ENCODE measurements around the gene FAM50A.

FAM50A gene

DNA sequence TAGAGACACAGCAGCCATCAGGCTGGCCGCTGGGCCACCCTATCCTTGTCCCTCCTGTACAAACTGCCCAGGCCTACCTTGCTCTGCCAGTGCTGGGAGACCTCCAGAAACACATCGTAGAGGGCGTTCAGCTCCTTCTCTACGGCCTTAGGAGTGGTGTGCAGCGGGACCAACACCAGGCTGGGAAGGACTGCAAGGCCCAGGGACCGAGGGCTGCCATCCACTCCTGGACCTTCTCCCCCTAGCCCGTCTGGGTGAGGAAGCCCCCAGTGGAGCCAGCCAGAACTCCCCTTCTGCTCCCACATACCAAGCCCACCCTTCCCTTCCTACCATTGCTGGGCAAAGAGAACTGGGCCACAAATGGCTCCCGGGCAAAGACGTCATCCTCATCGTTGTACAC lies 40.7 kb upstream of the FAM50A start:
- TF ChIP-seq, protein P1, sequence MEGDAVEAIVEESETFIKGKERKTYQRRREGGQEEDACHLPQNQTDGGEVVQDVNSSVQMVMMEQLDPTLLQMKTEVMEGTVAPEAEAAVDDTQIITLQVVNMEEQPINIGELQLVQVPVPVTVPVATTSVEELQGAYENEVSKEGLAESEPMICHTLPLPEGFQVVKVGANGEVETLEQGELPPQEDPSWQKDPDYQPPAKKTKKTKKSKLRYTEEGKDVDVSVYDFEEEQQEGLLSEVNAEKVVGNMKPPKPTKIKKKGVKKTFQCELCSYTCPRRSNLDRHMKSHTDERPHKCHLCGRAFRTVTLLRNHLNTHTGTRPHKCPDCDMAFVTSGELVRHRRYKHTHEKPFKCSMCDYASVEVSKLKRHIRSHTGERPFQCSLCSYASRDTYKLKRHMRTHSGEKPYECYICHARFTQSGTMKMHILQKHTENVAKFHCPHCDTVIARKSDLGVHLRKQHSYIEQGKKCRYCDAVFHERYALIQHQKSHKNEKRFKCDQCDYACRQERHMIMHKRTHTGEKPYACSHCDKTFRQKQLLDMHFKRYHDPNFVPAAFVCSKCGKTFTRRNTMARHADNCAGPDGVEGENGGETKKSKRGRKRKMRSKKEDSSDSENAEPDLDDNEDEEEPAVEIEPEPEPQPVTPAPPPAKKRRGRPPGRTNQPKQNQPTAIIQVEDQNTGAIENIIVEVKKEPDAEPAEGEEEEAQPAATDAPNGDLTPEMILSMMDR (IDR thresholded peaks at IDR 0.05): no peak

DNA sequence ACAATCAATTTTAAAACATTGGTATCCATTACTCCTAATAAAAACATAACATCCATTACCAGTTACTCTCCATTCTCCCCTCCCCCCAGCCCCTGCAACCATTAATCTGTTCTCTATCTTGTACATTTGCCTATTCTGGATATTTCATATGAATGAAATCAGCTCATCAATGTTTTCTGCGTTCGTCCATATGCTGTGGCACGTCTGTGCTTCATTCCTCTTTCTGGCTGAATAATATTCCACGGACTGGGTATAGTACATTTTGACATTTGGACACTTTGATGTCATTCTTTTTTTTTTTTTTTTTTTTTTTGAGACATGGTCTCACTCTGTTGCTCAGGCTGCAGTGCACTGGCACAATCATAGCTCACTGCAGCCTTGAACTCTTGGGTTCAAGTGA lies 40.1 kb upstream of the FAM50A start:
- TF ChIP-seq, protein P1 (IDR thresholded peaks at IDR 0.05): no peak
- Histone ChIP-seq H3K4me1 (peaks cover 0 to 22% (median 14%) of the 10 kb centered on the region in 4 donors), H3K36me3 (peaks cover 15 to 24% (median 23%) of the 10 kb centered on the region in 3 donors), H3K27ac (no peak overlapping the region), H3K9me3 (no peaks in the 10 kb centered on the region), H3K27me3 (no peaks in the 10 kb centered on the region), H3K4me3 (no peak overlapping the region)
- DNase-seq: no peak
- intact Hi-C loops (cut with DNase I; ENCODE audit: low total_unique reads): loop anchor here (5.0 kb wide), 1 partner anchor 128 kb away; no protein-coding TSS in a partner anchor

More for the DNA sequence above, 40.7 kb upstream of the FAM50A start:
- intact Hi-C loops (cut with DNase I; ENCODE audit: low total_unique reads): loop anchor here (5.0 kb wide), 1 partner anchor 129 kb away; no protein-coding TSS in a partner anchor
- Histone ChIP-seq H3K27ac (no peak overlapping the region), H3K4me3 (no peak overlapping the region), H3K9me3 (no peaks in the 10 kb centered on the region), H3K4me1 (peaks cover 0 to 19% (median 14%) of the 10 kb centered on the region in 4 donors), H3K36me3 (peaks cover 15 to 24% (median 23%) of the 10 kb centered on the region in 3 donors), H3K27me3 (no peaks in the 10 kb centered on the region)
- DNase-seq: peak in 1 of 2 donors; percentile 45

DNA sequence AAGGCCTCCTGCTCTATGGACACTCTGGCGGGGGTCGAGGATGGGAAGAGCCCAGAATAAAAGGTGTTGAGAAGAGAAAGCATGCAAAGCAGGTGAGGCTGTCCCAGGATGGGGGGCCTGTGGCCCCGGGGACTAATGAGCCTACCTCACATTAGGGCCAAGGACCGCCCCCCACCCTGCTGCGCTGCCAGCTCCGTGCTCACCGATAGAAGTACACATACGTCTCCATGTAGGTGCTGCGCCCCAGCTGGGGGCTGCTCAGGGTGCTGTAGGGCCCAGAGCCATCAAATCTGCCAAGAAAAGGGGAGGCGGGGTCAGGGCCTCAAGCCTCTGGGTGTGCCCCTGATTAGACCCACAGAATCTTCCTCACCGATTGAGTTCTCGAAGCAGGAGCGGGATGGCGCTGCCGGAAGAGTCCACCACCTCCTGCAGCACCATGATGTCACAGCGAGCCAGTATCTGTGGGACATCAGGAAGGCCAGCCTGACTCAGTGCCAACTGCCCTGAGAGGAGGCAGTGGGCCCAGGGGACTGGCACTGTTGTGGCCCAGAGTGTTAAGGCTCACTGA lies 39.2 kb upstream of the FAM50A start:
- Histone ChIP-seq H3K4me3 (no peak overlapping the region), H3K27me3 (no peaks in the 10 kb centered on the region), H3K4me1 (peaks cover 0 to 18% (median 10%) of the 10 kb centered on the region in 4 donors), H3K9me3 (no peaks in the 10 kb centered on the region), H3K27ac (no peak overlapping the region), H3K36me3 (peaks cover 7 to 17% (median 16%) of the 10 kb centered on the region in 3 donors)
- intact Hi-C loops (cut with DNase I; ENCODE audit: low total_unique reads): loop anchor here (5.0 kb wide), 1 partner anchor 128 kb away; no protein-coding TSS in a partner anchor
- peak in 1 of 2 donors; percentile 33 for DNase-seq
- TF ChIP-seq, protein P1 (IDR thresholded peaks at IDR 0.05): no peak

DNA sequence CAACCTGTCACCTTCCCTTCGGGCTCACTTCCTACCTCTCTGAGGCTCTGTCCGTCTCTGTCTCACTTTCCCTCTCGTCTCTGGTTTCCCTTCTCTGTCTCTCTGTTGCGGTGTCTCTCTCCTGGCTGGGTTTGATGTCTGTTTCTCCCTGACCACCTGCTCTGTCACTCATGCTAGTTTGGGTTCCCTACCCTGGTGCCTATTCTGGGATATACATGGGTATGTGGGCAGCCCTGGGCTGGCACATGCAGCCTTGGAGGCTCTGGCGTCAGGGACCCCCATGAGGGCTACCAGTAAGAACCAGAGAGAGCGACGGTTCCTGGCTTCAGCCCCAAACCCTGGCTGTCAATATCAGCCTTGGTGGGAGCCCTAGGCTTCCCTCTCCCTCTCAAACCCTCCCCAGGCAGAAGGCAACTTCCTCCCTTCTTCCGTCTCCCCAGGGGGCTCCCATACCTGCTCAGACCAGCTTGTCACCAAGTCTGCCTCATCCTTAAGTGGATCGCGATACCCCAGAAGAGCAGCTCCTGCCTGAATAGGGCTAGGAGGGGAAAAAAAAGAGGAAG lies 35.2 kb upstream of the FAM50A start:
- Histone ChIP-seq H3K4me1 (peaks cover 0 to 26% (median 5%) of the 10 kb centered on the region in 4 donors), H3K27me3 (no peaks in the 10 kb centered on the region), H3K36me3 (peaks cover 0 to 7% (median 0%) of the 10 kb centered on the region in 3 donors), H3K27ac (peak overlapping the region; percentile 72 to 81), H3K4me3 (peak overlapping the region; percentile 46 to 51), H3K9me3 (no peaks in the 10 kb centered on the region)
- TF ChIP-seq, protein P1 (IDR thresholded peaks at IDR 0.05): no peak
- DNase-seq: no peak
- intact Hi-C loops (cut with DNase I; ENCODE audit: low total_unique reads): no loop called here

DNA sequence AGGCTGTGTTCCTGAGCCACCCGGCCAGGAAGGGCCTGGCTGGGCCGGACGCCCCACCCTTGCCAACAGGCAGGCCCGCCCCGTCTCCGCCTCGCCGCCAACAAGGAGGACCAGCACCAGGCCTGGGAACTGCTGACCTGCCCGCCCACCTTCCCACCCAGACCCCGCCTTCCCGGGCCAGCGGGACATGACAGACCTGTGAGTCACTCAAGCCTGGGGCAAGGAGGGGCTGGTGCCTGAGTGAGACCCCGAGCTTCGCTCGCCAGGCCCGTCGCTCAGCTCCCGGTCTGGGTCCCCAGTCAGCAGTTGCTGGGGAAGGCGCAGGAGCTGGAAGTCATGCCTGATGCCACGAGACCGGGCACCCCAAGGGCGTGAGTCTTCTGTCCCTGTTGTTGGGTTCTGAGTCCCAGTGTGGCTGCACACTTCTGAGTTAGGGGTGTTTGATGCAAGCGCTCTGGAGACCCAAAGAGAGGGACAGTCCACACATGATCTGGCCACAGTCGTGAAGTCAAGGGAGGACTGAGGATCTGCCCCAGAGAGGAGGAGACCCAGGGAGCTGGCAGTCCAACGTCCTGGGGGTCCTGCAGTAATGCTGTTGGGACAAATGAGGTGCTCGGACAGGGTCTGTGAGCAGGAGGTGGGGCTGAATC lies 34.6 kb upstream of the FAM50A start, which contains the start of gene DNASE1L1:
Gene DNASE1L1 (minus strand): TSS at position 33 of the 650 bp plus-strand sequence. CDS start 3,686 bp downstream, outside the sequence.
- H3K27ac ChIP-seq: peak within 1 kb of the TSS; percentile 72 to 81
- no peaks in the 10 kb centered on the region for H3K27me3 ChIP-seq
- H3K4me1 ChIP-seq: peaks cover 0 to 26% (median 5%) of the 10 kb centered on the region in 4 donors
- TF ChIP-seq, protein P1 (IDR thresholded peaks at IDR 0.05): no peak
- H3K4me3 ChIP-seq: peak within 1 kb of the TSS; percentile 46 to 51
- intact Hi-C loops (cut with DNase I; ENCODE audit: low total_unique reads): no loop called here
- H3K36me3 ChIP-seq: peaks cover 0 to 13% (median 0%) of the 10 kb centered on the region in 3 donors
- peak; percentile 87 to 96 for DNase-seq
- no peaks in the 10 kb centered on the region for H3K9me3 ChIP-seq

Measured in tibial artery (tissue), 4 donors.